RWPE2 (cell line): ENCODE results near the gene PLEKHM3.

Source experiments
- ATAC-seq: fragments of 200-7000 bp; cut with Tn5 transposase; 3 replicates; pipeline ENCODE4 v1.9.1; 2021; ENCODE audit warnings: low read depth
- DNase-seq: peaks from one replicate; pipeline ENCODE4 v3.0.0-alpha.2; 2020; ENCODE audit warnings: low spot score
- H3K27ac ChIP-seq: fragments of 450-650 bp; 2 replicates; pipeline ENCODE4 v1.5.1; 2017; ENCODE audit warnings: mild to moderate bottlenecking; ENCODE audit not compliant: poor library complexity, severe bottlenecking
- H3K27me3 ChIP-seq: fragments of 250-450 bp; sonication (Bioruptor Pico); 2 replicates; pipeline ENCODE4 v1.5.1; 2021; ENCODE audit warnings: mild to moderate bottlenecking, moderate library complexity; ENCODE audit not compliant: insufficient read depth, poor library complexity, severe bottlenecking
- H3K36me3 ChIP-seq: fragments of 250-450 bp; sonication (Bioruptor Pico); 2 replicates; pipeline ENCODE4 v1.5.1; 2020; ENCODE audit warnings: low read depth, mild to moderate bottlenecking, moderate library complexity
- H3K4me1 ChIP-seq: fragments of 250-450 bp; sonication (Bioruptor Pico); 2 replicates; pipeline ENCODE4 v1.5.1; 2021; ENCODE audit warnings: mild to moderate bottlenecking, moderate library complexity; ENCODE audit not compliant: insufficient read depth, poor library complexity, severe bottlenecking
- H3K4me3 ChIP-seq: fragments of 250-450 bp; sonication (Bioruptor Pico); 2 replicates; pipeline ENCODE4 v1.5.1; 2021; ENCODE audit warnings: mild to moderate bottlenecking, moderate library complexity; ENCODE audit not compliant: severe bottlenecking
- H3K9me3 ChIP-seq: fragments of 250-450 bp; sonication (Bioruptor Pico); 2 replicates; pipeline ENCODE4 v1.5.1; 2021; ENCODE audit warnings: mild to moderate bottlenecking, moderate library complexity; ENCODE audit not compliant: severe bottlenecking
- CTCF ChIP-seq: fragments of 450-650 bp; IDR thresholded peaks from one replicate; pipeline ENCODE4 v1.5.1; 2017; ENCODE audit warnings: mild to moderate bottlenecking, moderate library complexity; ENCODE audit not compliant: poor library complexity, severe bottlenecking

The PLEKHM3 gene

GRCh38 chr2:207833251-207833751, 192.0 kb downstream of the PLEKHM3 start:
- H3K4me3 ChIP-seq = no peak overlapping the region
- no peak for TF ChIP-seq CTCF
- peaks cover 11% of the 10 kb centered on the region for H3K4me1 ChIP-seq
- no peaks in the 10 kb centered on the region for H3K9me3 ChIP-seq
- no peaks in the 10 kb centered on the region for H3K27me3 ChIP-seq
- no peak overlapping the region for H3K27ac ChIP-seq
- DNase-seq (no peak), ATAC-seq (no peak)
- no peaks in the 10 kb centered on the region for H3K36me3 ChIP-seq

GRCh38 chr2:207831584-207832248, 193.6 kb downstream of the PLEKHM3 start:
- Histone ChIP-seq H3K4me3 (no peak overlapping the region), H3K4me1 (peaks cover 14% of the 10 kb centered on the region), H3K36me3 (no peaks in the 10 kb centered on the region), H3K27ac (no peak overlapping the region), H3K27me3 (no peaks in the 10 kb centered on the region), H3K9me3 (no peaks in the 10 kb centered on the region)
- no peak for TF ChIP-seq CTCF
- ATAC-seq (no peak), DNase-seq (no peak)

- peaks cover 14% of the 10 kb centered on the region for H3K4me1 ChIP-seq
- no peaks in the 10 kb centered on the region for H3K9me3 ChIP-seq
- ATAC-seq (no peak), DNase-seq (no peak)
- no peaks in the 10 kb centered on the region for H3K27me3 ChIP-seq
- no peak overlapping the region for H3K4me3 ChIP-seq
- H3K27ac ChIP-seq = no peak overlapping the region
- no peak for TF ChIP-seq CTCF
- H3K36me3 ChIP-seq = no peaks in the 10 kb centered on the region
Observed at GRCh38 chr2:207830778-207831438, 194.4 kb downstream of the PLEKHM3 start.

GRCh38 chr2:207828361-207829057, 196.8 kb downstream of the PLEKHM3 start:
- TF ChIP-seq CTCF = no peak
- Histone ChIP-seq H3K4me3 (no peak overlapping the region), H3K4me1 (peaks cover 14% of the 10 kb centered on the region), H3K27me3 (no peaks in the 10 kb centered on the region), H3K36me3 (no peaks in the 10 kb centered on the region), H3K27ac (peak overlapping the region; percentile 38), H3K9me3 (no peaks in the 10 kb centered on the region)
- ATAC-seq = peak; percentile 79
- no peak for DNase-seq
